Body of pancreas (tissue), 4 donors: ENCODE measurements around the gene CBS. TPM values are rescaled to one million over a fixed set of nuclear protein-coding genes. Genes with fewer than 3 reads are reported as not detected.
"Not testable (repeated sequence)": the region's sequence is repeated elsewhere in the genome, so short reads cannot be mapped to it uniquely, and the experiment has no call there.

Experiments
- ATAC-seq: fragments of 150-250 bp; one replicate; pipeline ENCODE4 v1.9.1; 2016
- DNase-seq, 4 donors: peaks; one replicate each; pipeline ENCODE4 v3.0.0-alpha.2; 2019
- H3K27ac ChIP-seq, 4 donors: fragments of 200-600 bp; sonication (generic); 1 replicate in 3 of 4; 2 replicates in 1 of 4; pipeline versions ENCODE4 v1.5.1 to v1.6.1; 2016 to 2019; ENCODE audit warnings: mild to moderate bottlenecking in 1 of 4, mixed read lengths in 1 of 4, moderate library complexity in 1 of 4
- H3K27me3 ChIP-seq, 2 donors: fragments of 200-600 bp; sonication (generic); one replicate each; pipeline ENCODE4 v1.6.0; 2016; ENCODE audit warnings: mild to moderate bottlenecking in 1 of 2
- H3K36me3 ChIP-seq, 2 donors: fragments of 200-600 bp; sonication (generic); replicated peaks in 1 of 2; 2 replicates each; pipeline ENCODE4 v1.5.1; 2016; ENCODE audit warnings: low read depth in 2 of 2; ENCODE audit not compliant: insufficient read depth in 1 of 2
- H3K4me1 ChIP-seq: fragments of 200-600 bp; sonication (generic); one replicate; pipeline ENCODE4 v1.6.0; 2016
- H3K4me3 ChIP-seq, 2 donors: fragments of 200-600 bp; sonication (generic); 1 replicate in 1 of 2; 2 replicates in 1 of 2; pipeline ENCODE4 v1.5.1; 2016 to 2019
- H3K9me3 ChIP-seq, 3 donors: fragments of 200-600 bp; sonication (generic); 1 replicate in 2 of 3; 2 replicates in 1 of 3; pipeline ENCODE4 v1.5.1; 2016
- WGBS, 2 donors: methylation state at CpG; one replicate each; pipeline ENCODE4 v1.1.5; 2017; 5-methylcytosine and 5-hydroxymethylcytosine counted together
- intact Hi-C: fragments of 100-400 bp; cut with DNase I; formaldehyde crosslinking; loops from one replicate; pipeline ENCODE4 v1.15.1; 2023
- total RNA-seq, 2 donors: library from RNA; depleted of rRNA; stranded (reverse); fragments of >200 nt; gene quantifications; one replicate each; pipeline ENCODE4 v1.1.0, GENCODE V29; 2016

CBS gene
- total RNA-seq = 100 to 1,000 TPM; 196 to 199 TPM

GRCh38 chr21:43075170-43076022 lies at the start of gene CBS:
Gene CBS, minus strand, starts transcription at chr21:43075835. Its CDS starts 3,642 bp downstream, at chr21:43072193.
- H3K27me3 ChIP-seq, H3K9me3 ChIP-seq, H3K36me3 ChIP-seq, H3K4me1 ChIP-seq, H3K27ac ChIP-seq, intact Hi-C loops, DNase-seq, H3K4me3 ChIP-seq: not testable (repeated sequence)
- no CpG with 5 or more reads among the region's 84 CpGs for WGBS, 2 donors
- peak; percentile 61 for ATAC-seq

- H3K9me3 ChIP-seq, H3K4me3 ChIP-seq, H3K27me3 ChIP-seq, intact Hi-C loops, DNase-seq, H3K27ac ChIP-seq, H3K4me1 ChIP-seq, H3K36me3 ChIP-seq: not testable (repeated sequence)
- ATAC-seq = peak; percentile 21
- no CpG with 5 or more reads among the region's 4 CpGs for WGBS, 2 donors
Measured at GRCh38 chr21:43115956-43116355, 40.3 kb upstream of the CBS start.

GRCh38 chr21:43114483-43114882 lies 38.8 kb upstream of the CBS start:
- ATAC-seq, H3K36me3 ChIP-seq, H3K27me3 ChIP-seq, H3K4me3 ChIP-seq, intact Hi-C loops, DNase-seq, H3K4me1 ChIP-seq, H3K27ac ChIP-seq, H3K9me3 ChIP-seq: not testable (repeated sequence)
- WGBS, 2 donors = 100% methylated on average over 3 of the region's 6 CpGs; no CpG with 5 or more reads in 1 of the 2 donors

GRCh38 chr21:43109006-43109405 lies 33.4 kb upstream of the CBS start:
- H3K9me3 ChIP-seq, H3K27me3 ChIP-seq, DNase-seq, H3K4me3 ChIP-seq, ATAC-seq, H3K27ac ChIP-seq, H3K4me1 ChIP-seq, H3K36me3 ChIP-seq, intact Hi-C loops: not testable (repeated sequence)
- WGBS, 2 donors = no CpG with 5 or more reads among the region's 7 CpGs

GRCh38 chr21:43108177-43108576 lies 32.5 kb upstream of the CBS start:
- H3K36me3 ChIP-seq, ATAC-seq, intact Hi-C loops, H3K9me3 ChIP-seq, H3K4me3 ChIP-seq, H3K27me3 ChIP-seq, H3K4me1 ChIP-seq, H3K27ac ChIP-seq, DNase-seq: not testable (repeated sequence)
- WGBS, 2 donors = no CpG with 5 or more reads among the region's 17 CpGs

GRCh38 chr21:43107794-43108137 lies 32.1 kb upstream of the CBS start:
- peak; percentile 12 for ATAC-seq
- H3K9me3 ChIP-seq, H3K4me3 ChIP-seq, intact Hi-C loops, H3K27me3 ChIP-seq, H3K4me1 ChIP-seq, DNase-seq, H3K36me3 ChIP-seq, H3K27ac ChIP-seq: not testable (repeated sequence)
- WGBS, 2 donors = no CpG with 5 or more reads among the region's 17 CpGs

- Histone ChIP-seq H3K4me3 (peak within 1 kb of the TSS in 1 of 2 donors; percentile 31), H3K27ac (peak within 1 kb of the TSS in 2 of 4 donors; percentile 69 to 84)
- WGBS, 2 donors = no CpG with 5 or more reads among the region's 107 CpGs
- intact Hi-C loops, H3K4me1 ChIP-seq, H3K36me3 ChIP-seq, H3K27me3 ChIP-seq, H3K9me3 ChIP-seq: not testable (repeated sequence)
- peak in 3 of 4 donors; percentile 70 to 79 (median 79) for DNase-seq
- peak; percentile 97 for ATAC-seq
Measured at GRCh38 chr21:43106965-43107793, 31.5 kb upstream of the CBS start, which contains the start of gene U2AF1. Gene U2AF1, minus strand, starts transcription at chr21:43107570. Its CDS starts 76 bp downstream, at chr21:43107494.

- peak in 2 of 4 donors; percentile 1 to 4 for DNase-seq
- H3K27me3 ChIP-seq, H3K9me3 ChIP-seq, H3K27ac ChIP-seq, H3K36me3 ChIP-seq, ATAC-seq, H3K4me1 ChIP-seq, intact Hi-C loops, H3K4me3 ChIP-seq: not testable (repeated sequence)
- WGBS, 2 donors = 33% methylated on average over 2 of the region's 5 CpGs; no CpG with 5 or more reads in 1 of the 2 donors
Measured at GRCh38 chr21:43104642-43105041, 29.0 kb upstream of the CBS start.

GRCh38 chr21:43102281-43102680 lies 26.6 kb upstream of the CBS start:
- no CpG with 5 or more reads among the region's 4 CpGs for WGBS, 2 donors
- H3K27me3 ChIP-seq, H3K27ac ChIP-seq, ATAC-seq, H3K4me1 ChIP-seq, intact Hi-C loops, H3K4me3 ChIP-seq, H3K36me3 ChIP-seq, DNase-seq, H3K9me3 ChIP-seq: not testable (repeated sequence)

- H3K27ac ChIP-seq, H3K9me3 ChIP-seq, ATAC-seq, H3K4me1 ChIP-seq, H3K27me3 ChIP-seq, DNase-seq, H3K4me3 ChIP-seq, intact Hi-C loops, H3K36me3 ChIP-seq: not testable (repeated sequence)
- WGBS, 2 donors = no CpG with 5 or more reads among the region's 5 CpGs
Measured at GRCh38 chr21:43101676-43102075, 26.0 kb upstream of the CBS start.

- DNase-seq, H3K9me3 ChIP-seq, H3K4me3 ChIP-seq, H3K27ac ChIP-seq, ATAC-seq, H3K36me3 ChIP-seq, intact Hi-C loops, H3K4me1 ChIP-seq, H3K27me3 ChIP-seq: not testable (repeated sequence)
- WGBS, 2 donors = no CpG with 5 or more reads among the region's 7 CpGs
Measured at GRCh38 chr21:43101000-43101399, 25.4 kb upstream of the CBS start.
